8988T (cell line): Measurements from ENCODE around the gene ATP13A4.

Experiments used
- DNase-seq: peaks from one replicate; pipeline ENCODE4 v3.0.0; 2011

The ATP13A4 gene

GRCh38 chr3:193489949-193490348 is 64.7 kb downstream of the ATP13A4 start:
- DNase-seq = no peak

- no peak for DNase-seq
These were observed 66.0 kb downstream of the ATP13A4 start for GRCh38 chr3:193488741-193489140.

GRCh38 chr3:193483988-193484539 is 70.6 kb downstream of the ATP13A4 start:
- no peak for DNase-seq

- no peak for DNase-seq
These were observed 73.3 kb downstream of the ATP13A4 start for GRCh38 chr3:193481436-193481835.

GRCh38 chr3:193474446-193474845 is 80.2 kb downstream of the ATP13A4 start:
- no peak for DNase-seq

- DNase-seq = no peak
These were observed 84.0 kb downstream of the ATP13A4 start for GRCh38 chr3:193470710-193471109.

GRCh38 chr3:193465992-193466608 is 88.6 kb downstream of the ATP13A4 start:
- no peak for DNase-seq

GRCh38 chr3:193464889-193465288 is 89.8 kb downstream of the ATP13A4 start:
- no peak for DNase-seq

GRCh38 chr3:193457526-193457925 is 97.2 kb downstream of the ATP13A4 start:
- no peak for DNase-seq

GRCh38 chr3:193452338-193452737 is 102.4 kb downstream of the ATP13A4 start:
- DNase-seq = no peak

GRCh38 chr3:193451902-193452301 is 102.8 kb downstream of the ATP13A4 start:
- no peak for DNase-seq

- DNase-seq = no peak
These were observed 107.6 kb downstream of the ATP13A4 start for GRCh38 chr3:193446965-193447602.

- DNase-seq = no peak
These were observed 115.3 kb downstream of the ATP13A4 start for GRCh38 chr3:193439423-193439822.

GRCh38 chr3:193418576-193419373 is 135.9 kb downstream of the ATP13A4 start:
- DNase-seq = no peak

- DNase-seq = no peak
These were observed 138.1 kb downstream of the ATP13A4 start for GRCh38 chr3:193416629-193417028.

- no peak for DNase-seq
These were observed 147.0 kb downstream of the ATP13A4 start for GRCh38 chr3:193407688-193408087.

- DNase-seq = no peak
These were observed 147.6 kb downstream of the ATP13A4 start for GRCh38 chr3:193407112-193407511.

- DNase-seq = no peak
These were observed 151.4 kb downstream of the ATP13A4 start for GRCh38 chr3:193403307-193403706.

- DNase-seq = no peak
These were observed 154.4 kb downstream of the ATP13A4 start for GRCh38 chr3:193400304-193400703.

- DNase-seq = no peak
These were observed 158.0 kb downstream of the ATP13A4 start for GRCh38 chr3:193396451-193397244.

GRCh38 chr3:193391902-193392301 is 162.8 kb downstream of the ATP13A4 start:
- no peak for DNase-seq

GRCh38 chr3:193389335-193389734 is 165.4 kb downstream of the ATP13A4 start:
- DNase-seq = no peak

GRCh38 chr3:193388361-193388760 is 166.3 kb downstream of the ATP13A4 start:
- DNase-seq = no peak
